Hepatocyte (in vitro differentiated cells): ENCODE results near the gene DUS2.

Source experiments
- CTCF ChIP-seq: fragments of 200-600 bp; sonication (generic); IDR thresholded peaks from 2 replicates; pipeline ENCODE4 v1.5.1; 2016; ENCODE audit warnings: antibody characterized with exemption, mild to moderate bottlenecking; ENCODE audit not compliant: poor library complexity
- EZH2 ChIP-seq: fragments of 200-600 bp; sonication (generic); IDR thresholded peaks from 2 replicates; pipeline ENCODE4 v1.6.1; 2016; ENCODE audit warnings: antibody characterized with exemption, mild to moderate bottlenecking, borderline replicate concordance
- EZH2phosphoT487 ChIP-seq: fragments of 200-600 bp; sonication (generic); IDR thresholded peaks from one replicate; pipeline ENCODE4 v1.6.1; 2018; ENCODE audit warnings: antibody characterized with exemption, mild to moderate bottlenecking, low read depth, moderate library complexity; ENCODE audit not compliant: unreplicated experiment, severe bottlenecking

GRCh38 chr16:67975321-67976105 is 47.6 kb upstream of the DUS2 start:
- no peak for TF ChIP-seq CTCF
- no peak for TF ChIP-seq EZH2
- no peak for TF ChIP-seq EZH2phosphoT487
